WTC11 (cell line): ENCODE data around the gene CAPSL. TPM values are rescaled to one million over a fixed set of nuclear protein-coding genes. Genes with fewer than 3 reads are reported as not detected.

ENCODE experiments used
- ATF1 ChIP-seq: sonication (generic); formaldehyde crosslinking; IDR thresholded peaks from 2 replicates; pipeline ENCODE4 v1.8.1; 2023; ENCODE audit warnings: mild to moderate bottlenecking, moderate library complexity, missing genetic modification reagents
- ATF3 ChIP-seq: sonication (generic); formaldehyde crosslinking; conservative IDR thresholded peaks from 2 replicates; pipeline ENCODE4 v1.8.1; 2022; ENCODE audit warnings: mild to moderate bottlenecking, missing genetic modification reagents
- ETV6 ChIP-seq: sonication (generic); formaldehyde crosslinking; IDR thresholded peaks from 2 replicates; pipeline ENCODE4 v1.8.1; 2022; ENCODE audit warnings: mild to moderate bottlenecking, missing genetic modification reagents
- JUN ChIP-seq: sonication (generic); formaldehyde crosslinking; IDR thresholded peaks from 2 replicates; pipeline ENCODE4 v1.8.0; 2023; ENCODE audit warnings: mild to moderate bottlenecking, missing genetic modification reagents
- KAT7 ChIP-seq: sonication (generic); formaldehyde crosslinking; IDR thresholded peaks from 2 replicates; pipeline ENCODE4 v1.8.1; 2023; ENCODE audit warnings: missing genetic modification reagents, mild to moderate bottlenecking, borderline replicate concordance
- MAX ChIP-seq: sonication (generic); formaldehyde crosslinking; IDR thresholded peaks from 2 replicates; pipeline ENCODE4 v1.8.0; 2022; ENCODE audit warnings: mild to moderate bottlenecking, missing genetic modification reagents
- USF1 ChIP-seq: sonication (generic); formaldehyde crosslinking; IDR thresholded peaks from 2 replicates; pipeline ENCODE4 v1.8.0; 2022; ENCODE audit warnings: mild to moderate bottlenecking, missing genetic modification reagents
- ZBTB43 ChIP-seq: sonication (generic); formaldehyde crosslinking; IDR thresholded peaks from 2 replicates; pipeline ENCODE4 v1.8.1; 2023; ENCODE audit warnings: mild to moderate bottlenecking, missing genetic modification reagents
- ZNF219 ChIP-seq: sonication (generic); formaldehyde crosslinking; IDR thresholded peaks from 2 replicates; pipeline ENCODE4 v1.8.0; 2023; ENCODE audit warnings: missing genetic modification reagents, mild to moderate bottlenecking, borderline replicate concordance
- ZNF416 ChIP-seq: fragments of 250-450 bp; sonication (Bioruptor Pico); IDR thresholded peaks from 2 replicates; pipeline ENCODE4 v1.9.0; 2021; ENCODE audit warnings: mild to moderate bottlenecking, inconsistent platforms
- ZNF671 ChIP-seq: fragments of 250-450 bp; sonication (Bioruptor Pico); IDR thresholded peaks from 2 replicates; pipeline ENCODE4 v1.8.0; 2021; ENCODE audit warnings: mild to moderate bottlenecking
- total RNA-seq: library from RNA; stranded (reverse); gene quantifications from 3 replicates; pipeline ENCODE4 v1.2.3, GENCODE V29; 2021
- TF ChIP-seq, protein P1 (sequence below): sonication (generic); formaldehyde crosslinking; IDR thresholded peaks from 2 replicates; pipeline ENCODE4 v1.8.1; 2022; ENCODE audit warnings: low read depth, mild to moderate bottlenecking, moderate library complexity, missing genetic modification reagents, borderline replicate concordance

CAPSL gene
- total RNA-seq, 1 experiment from 2014 or later = not detected

GRCh38 chr5:35855187-35855586, 83.2 kb downstream of the CAPSL start (continued):
- no peak for TF ChIP-seq MAX (CRISPR knock-in tag)
- no peak for TF ChIP-seq ETV6 (CRISPR knock-in tag)
- no peak for TF ChIP-seq ZNF219 (CRISPR knock-in tag)
- no peak for TF ChIP-seq USF1 (CRISPR knock-in tag)
- TF ChIP-seq KAT7 (CRISPR knock-in tag) = no peak
- TF ChIP-seq JUN (CRISPR knock-in tag) = no peak
- TF ChIP-seq ZNF671 = no peak
- TF ChIP-seq, protein P1, sequence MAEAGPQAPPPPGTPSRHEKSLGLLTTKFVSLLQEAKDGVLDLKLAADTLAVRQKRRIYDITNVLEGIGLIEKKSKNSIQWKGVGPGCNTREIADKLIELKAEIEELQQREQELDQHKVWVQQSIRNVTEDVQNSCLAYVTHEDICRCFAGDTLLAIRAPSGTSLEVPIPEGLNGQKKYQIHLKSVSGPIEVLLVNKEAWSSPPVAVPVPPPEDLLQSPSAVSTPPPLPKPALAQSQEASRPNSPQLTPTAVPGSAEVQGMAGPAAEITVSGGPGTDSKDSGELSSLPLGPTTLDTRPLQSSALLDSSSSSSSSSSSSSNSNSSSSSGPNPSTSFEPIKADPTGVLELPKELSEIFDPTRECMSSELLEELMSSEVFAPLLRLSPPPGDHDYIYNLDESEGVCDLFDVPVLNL (CRISPR knock-in tag) = no peak
- no peak for TF ChIP-seq ZBTB43
- no peak for TF ChIP-seq ATF1
- TF ChIP-seq ZNF416 (CRISPR knock-in tag) = no peak
- TF ChIP-seq ATF3 (CRISPR knock-in tag) = no peak

Other genes with a start within 250 kb of the CAPSL start
- gene IL7R, start 81.7 kb downstream of the CAPSL start, total RNA-seq = 0.57 to 1.1 TPM (median 0.62 TPM) in 3 replicates
- gene UGT3A1, start 52.8 kb upstream of the CAPSL start, total RNA-seq = 2.0 to 2.7 TPM (median 2.1 TPM) in 3 replicates
- 13.6 to 16.5 TPM (median 15.7 TPM) in 3 replicates for gene UGT3A2, start 128.3 kb upstream of the CAPSL start, total RNA-seq
- 4.3 to 5.6 TPM (median 4.9 TPM) in 3 replicates for gene LMBRD2, start 213.3 kb upstream of the CAPSL start, total RNA-seq
- gene SKP2, start 213.5 kb upstream of the CAPSL start, total RNA-seq = 64.2 to 68.0 TPM (median 66.4 TPM) in 3 replicates